CD4-positive, alpha-beta T cell treated with Interleukin-4 for 4 hours (primary cell): ENCODE data around the gene DEPP1.

Experiments used
- DNase-seq: peaks from one replicate; pipeline ENCODE4 v3.0.0-alpha.2; 2020

DEPP1 gene

GRCh38 chr10:44977287-44978212 lies 1.1 kb downstream of the DEPP1 start:
- DNase-seq = no peak

DNA sequence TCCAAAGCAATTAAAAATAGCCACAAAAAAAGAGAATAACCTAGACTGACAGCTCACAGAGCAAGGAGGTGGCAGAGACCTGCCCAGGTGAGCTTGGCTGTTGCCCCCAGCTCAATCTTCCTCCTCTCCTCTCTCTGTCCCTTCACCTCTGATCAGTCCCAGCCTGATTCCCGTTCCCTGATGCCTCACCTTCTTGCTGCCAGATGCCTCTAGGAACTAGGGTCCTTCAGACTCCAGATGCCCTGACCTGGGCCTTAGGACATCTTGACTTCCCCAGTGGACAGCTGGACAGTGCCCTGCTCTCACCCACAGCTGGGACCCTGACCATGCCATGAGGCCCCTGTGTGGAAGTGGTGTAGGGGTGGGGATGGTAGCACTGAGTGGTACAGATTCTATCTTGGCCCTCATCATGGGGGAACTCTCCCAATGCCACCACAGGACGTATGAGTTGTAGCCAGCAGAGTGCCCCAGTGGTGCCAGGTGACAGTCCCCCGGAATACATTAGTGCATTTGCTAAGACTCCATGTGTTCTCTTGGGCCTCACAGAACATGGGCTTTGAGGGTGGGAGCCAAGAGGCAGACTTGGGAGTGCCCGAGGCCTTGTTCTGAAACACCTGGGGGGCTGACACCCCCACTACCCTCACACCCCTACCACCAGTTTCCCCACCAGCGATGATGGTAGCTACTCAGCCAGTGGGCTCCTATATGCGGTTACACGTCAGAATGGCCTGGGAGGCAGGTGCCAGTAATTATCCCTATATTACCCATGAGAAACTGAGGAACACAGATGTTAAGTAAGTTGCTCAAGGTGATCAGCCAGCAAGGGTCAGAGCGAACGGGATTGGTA lies 2.0 kb downstream of the DEPP1 start:
- no peak for DNase-seq

DNA sequence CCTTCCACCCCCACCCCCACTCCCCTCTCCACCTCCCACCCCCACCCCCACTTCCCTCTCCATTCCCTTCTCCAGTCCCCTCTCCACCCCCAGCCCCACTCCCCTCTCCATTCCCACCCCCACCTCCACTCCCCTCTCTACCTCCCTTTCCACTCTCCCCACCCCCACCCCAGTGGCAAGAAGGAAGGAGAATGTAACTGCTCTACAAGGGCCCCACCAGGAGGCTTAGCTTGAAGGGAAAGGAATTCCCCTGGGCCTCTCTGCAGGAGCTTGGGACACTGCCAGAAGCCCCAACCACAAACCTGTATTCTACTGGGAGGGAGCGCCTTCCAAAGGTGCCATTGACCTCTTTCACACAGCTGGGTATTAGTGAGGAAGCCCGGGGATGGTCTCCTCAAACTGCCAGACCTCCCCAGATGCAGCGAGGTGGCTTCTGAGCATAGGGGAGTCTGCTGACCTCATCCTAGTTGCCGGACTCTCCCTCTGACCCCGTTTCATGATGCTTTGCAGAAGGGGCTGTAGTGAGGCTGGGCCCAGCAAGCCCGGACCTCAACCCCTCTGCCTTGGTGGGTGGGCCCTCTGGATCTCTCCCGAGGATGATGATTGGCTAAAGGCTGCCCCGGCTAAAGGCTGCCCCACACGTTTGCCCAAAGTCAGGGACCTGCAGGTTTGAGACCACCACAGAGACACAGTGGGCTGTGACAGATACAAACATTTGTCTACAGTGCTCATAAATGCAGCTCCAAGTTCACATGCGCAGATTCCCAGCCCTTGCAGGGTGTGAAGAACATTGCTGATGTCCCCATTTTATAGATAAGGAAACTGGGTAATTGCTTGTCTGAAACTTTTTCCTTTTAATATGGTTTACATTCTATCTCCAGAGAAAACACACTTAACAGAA lies 2.9 kb downstream of the DEPP1 start:
- no peak for DNase-seq

GRCh38 chr10:44974628-44975430 lies 3.8 kb downstream of the DEPP1 start:
- peak; percentile 57 for DNase-seq

DNA sequence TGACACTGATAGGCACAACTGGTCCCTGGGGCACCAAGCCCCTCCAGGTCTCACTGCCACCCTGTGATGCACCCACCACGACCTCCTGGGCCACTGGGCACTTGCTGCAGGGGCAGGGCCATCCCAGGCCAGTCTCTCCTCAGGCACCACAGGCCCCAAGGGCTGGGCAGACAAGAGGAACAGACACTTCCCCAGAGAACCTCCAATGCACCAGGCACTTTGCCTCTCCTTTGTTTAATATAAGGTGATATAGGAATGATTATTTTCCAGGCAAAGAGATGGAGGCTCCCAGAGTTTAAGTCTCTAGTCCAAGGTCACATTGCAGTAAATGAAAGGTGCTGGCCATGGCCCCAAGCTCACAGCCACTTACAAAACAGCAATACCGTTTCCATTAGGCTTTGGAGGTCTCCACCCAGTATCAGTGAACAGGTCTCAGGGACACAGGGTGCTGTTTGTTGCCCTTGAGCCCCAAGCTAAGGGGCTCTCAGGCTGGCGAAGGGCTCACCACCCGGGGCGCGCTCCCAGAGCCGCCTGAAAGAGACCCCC lies 4.5 kb downstream of the DEPP1 start:
- DNase-seq = no peak

DNA sequence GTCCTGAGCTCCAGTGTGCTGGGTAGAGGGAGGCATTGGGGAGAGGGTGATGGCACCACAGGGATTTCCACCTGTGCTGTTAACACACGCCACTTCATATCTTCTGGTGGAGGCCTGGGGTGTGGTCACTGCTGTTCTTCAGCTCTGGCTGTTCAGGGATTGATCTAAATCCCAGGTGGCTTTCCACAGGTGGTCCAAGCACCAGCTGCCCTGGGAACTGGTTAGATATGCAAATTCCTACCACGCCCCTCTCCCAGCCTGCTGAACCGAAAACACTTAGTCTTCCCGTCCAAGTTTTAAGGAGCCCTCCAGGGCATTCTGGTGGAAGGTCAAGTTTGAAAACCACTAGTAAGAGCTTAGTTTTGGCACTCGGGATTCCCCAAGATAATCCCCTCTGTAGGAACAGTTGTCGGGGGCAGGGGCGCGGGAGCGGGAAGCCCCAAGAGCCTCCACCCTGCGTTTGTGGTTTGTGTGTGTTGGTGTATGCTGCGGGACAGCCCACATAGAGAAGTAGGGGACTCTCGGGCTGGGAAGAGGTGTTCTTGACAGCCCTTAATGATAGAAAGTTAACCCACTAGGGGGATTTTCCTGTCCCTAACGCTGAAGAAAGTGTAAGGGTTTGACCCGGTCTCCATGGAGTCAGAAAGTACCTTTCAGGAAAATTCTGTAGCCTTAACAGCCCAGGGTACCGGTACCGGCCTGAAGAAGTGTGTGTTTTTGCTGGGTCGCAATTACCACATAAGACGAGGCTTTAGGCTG lies 5.1 kb downstream of the DEPP1 start:
- peak; percentile 12 for DNase-seq

DNA sequence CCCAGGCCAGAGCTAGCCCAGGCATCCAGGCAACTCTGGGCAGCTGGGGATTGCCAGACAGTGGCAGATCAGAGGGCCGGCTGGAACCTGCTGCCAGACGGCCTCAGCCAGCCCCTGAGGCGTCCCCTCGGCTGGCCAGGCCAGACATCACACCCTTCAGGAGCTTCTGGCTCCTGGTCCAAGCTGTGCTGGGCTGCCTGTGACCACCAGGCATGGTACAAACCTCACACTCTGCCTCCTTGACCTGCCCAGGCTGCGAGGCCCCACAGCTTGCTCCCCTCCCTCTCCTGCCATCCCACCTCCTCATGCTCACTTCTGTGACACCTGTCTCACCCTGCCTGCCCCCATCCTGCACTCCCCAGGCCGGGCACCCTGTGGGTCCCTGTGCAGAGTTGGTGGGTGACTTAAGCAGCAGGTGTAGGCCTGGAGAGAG lies 5.7 kb downstream of the DEPP1 start:
- DNase-seq = no peak

DNA sequence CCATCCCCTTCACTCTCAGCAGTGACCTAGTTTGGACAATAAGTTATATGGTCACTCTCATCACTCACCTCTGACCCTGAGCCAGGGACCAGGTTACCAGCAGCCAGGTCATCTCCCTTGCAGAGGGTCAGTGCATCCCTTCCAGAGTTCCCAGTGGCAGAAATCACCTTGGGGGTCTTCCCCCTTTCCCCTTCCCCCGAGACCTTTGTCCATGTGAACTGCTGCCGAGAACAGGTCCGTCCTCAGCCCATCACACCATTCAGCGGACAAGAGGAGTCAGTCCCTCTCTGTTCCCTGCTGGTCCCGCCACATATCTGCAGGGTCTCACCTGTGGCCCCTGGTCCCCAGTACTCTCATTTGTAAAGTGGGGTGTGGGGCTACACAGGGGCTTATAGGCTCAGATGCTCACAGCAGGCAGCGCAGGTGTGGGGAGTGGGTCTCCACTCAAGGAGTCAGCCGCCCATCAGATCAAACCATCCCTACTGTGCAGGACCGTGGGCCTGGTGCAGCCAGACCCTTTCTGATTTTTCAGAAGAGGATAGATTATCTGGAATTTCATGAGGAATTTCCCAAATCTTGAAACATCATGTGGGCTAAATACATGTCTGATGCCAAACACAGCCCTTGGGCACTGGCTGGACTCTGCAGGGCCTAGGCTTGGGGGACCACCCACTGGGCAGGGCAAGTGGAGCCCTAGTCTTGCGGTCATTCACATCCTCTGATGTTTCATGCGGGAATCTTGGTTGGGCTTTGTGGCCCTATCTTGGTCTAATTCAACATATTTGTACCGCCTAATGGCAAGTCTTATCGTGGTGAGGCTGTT lies 6.5 kb downstream of the DEPP1 start:
- DNase-seq = no peak

DNA sequence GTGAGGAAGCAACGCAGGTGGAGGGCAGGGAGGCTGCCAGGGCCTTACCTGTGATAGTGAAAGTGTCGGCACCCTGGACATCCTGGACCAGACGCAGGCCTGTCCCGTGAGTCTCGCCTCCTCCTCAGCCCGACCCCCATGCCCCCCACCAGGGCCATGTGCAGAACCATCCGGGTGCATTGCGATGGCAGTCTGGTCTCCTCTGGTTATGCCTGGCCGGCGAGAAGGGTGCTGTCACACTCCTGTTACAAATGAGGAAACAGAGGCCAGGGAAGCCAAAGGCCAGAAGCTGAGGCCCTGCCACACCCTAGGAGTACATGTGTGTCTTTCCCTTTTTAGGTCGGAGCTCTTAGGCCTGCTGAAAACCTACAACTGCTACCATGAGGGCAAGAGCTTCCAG lies 7.2 kb downstream of the DEPP1 start:
- no peak for DNase-seq

- DNase-seq = no peak
Observed at GRCh38 chr10:44970812-44971395, 7.7 kb downstream of the DEPP1 start.

GRCh38 chr10:44969854-44970253 lies 8.8 kb downstream of the DEPP1 start:
- DNase-seq = no peak

DNA sequence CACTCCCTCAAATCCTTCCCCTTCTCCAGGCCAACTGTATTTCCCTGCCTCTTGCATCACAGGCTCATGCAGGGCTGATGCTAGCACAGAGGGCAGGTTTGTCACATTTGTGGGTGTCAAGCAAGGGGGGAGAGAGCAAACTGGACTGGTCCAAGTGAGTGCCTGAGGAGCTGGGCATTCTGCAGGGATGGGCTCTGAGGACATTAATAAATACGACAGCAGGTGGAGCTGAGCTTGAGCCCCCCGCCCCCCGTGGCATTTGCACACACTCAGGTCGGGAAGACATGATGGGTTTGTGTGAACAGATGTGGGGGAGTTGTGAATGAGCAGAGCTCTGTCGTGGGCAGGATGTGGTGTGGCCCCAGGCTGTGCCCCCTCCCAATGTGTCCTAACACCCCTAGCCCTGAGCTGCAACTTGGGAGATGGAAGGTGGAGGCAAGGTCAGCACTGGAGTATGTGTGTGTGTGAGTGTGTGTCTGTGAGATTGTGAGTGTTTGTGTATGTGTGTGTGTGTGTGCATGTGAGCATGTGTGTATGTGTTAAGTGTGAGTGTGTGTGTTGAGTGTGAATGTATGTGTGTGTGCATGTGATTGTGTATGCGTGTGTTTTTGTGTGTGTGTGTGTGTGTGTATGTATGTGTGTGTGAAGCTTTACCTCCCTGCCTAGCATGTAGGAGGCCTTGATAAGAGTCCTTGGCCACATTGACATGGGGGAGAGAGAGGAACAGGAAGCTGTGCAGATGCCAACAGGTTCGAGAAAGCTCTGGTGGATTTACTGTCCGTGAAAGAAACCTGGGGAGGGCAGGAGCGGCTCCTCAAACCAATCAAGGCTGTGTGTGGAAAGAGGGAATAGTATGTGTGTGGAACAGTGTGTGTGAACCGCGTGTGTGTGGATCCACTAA lies 9.9 kb downstream of the DEPP1 start:
- peak; percentile 32 for DNase-seq

DNA sequence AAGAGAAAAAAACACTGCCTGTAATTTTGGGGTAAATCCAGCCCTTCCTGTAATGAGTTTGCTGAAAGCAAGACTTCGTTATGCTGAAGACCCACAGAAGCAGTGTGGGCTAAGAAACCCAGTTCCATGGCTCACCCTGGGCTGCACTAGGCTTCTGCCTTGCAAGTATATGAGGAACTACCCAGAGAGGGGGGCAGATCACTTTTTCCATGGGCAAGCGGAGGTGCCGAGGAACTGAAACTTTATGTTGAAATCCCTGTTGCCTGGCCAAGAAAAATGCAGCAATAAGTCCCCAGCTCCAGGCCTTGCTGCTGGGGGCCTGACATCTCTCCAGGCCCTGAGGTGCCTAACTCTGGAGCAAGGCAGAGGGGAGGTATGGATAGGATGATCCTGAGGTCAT lies 10.5 kb downstream of the DEPP1 start:
- peak; percentile 18 for DNase-seq

DNA sequence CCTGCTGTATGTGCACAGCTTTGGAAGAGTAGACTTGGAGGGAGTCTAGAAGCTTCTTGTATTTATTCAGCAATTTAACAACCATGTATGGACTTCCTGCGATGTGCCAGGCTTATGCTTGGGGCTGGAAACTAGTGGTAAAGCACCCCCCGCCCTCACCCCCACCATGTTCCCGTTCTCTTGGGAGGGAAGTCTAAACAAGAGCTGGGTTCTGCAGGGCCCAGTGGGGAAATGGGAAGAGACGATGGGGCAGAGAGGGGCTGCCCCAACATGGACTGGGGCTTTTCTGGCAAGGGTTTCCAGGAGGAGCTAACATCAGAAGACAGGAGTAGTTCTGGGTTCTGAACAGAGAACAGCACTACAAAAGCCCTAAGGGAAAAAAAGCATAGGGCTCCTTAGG lies 11.0 kb downstream of the DEPP1 start:
- DNase-seq = no peak

DNA sequence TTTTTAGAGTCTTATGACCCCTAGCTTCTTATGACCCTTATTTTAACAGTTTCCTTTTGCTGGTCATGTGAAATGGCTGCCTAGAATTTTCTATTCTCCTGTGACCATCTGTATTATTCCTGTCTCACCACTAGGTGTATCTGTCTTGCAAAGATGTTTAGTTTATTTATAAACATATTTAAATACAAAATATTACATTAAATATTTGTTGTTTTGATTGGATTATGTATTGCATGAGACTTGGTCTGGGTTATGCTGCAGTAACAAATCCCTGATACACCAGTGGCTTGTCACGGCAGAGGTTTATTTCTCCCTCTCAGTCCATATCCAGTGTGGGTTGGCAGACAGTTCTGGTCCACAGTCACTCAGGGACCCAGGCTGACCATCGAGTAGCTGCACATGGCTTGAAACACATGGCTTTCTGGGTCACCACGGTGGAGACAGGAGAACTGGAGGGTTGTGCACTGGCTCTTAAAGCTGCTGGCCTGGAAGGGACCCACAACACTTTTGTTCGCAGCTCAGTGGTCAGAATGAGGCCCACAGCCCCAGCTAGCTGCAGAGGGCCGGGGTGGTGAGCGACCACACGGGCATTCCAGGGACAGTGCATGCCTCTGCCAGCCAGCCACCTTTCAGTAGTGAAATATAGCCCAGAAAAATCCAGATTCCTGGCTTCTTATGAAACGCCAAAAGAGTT lies 11.6 kb downstream of the DEPP1 start:
- no peak for DNase-seq

- no peak for DNase-seq
Observed at GRCh38 chr10:44966129-44966815, 12.3 kb downstream of the DEPP1 start.

GRCh38 chr10:44965651-44966097 lies 12.9 kb downstream of the DEPP1 start:
- no peak for DNase-seq
